GM12865 (cell line): ENCODE results near the gene NPAS4.
"Not testable (repeated sequence)": the region's sequence is repeated elsewhere in the genome, so short reads cannot be mapped to it uniquely, and the experiment has no call there.

Experiments used
- DNase-seq: peaks from one replicate; pipeline ENCODE4 v3.0.0; 2010; ENCODE audit warnings: low read depth
- H3K4me3 ChIP-seq: 2 replicates; pipeline ENCODE4 v1.5.1; 2011; ENCODE audit warnings: mild to moderate bottlenecking, low read depth, low read length, control low read depth
- CTCF ChIP-seq: IDR thresholded peaks from 2 replicates; pipeline ENCODE4 v1.5.1; 2011; ENCODE audit warnings: low read length, control low read depth, low read depth, inconsistent platforms; ENCODE audit not compliant: insufficient read depth; ENCODE audit errors: missing control alignments

The NPAS4 gene

GRCh38 chr11:66429983-66430602 lies 9.3 kb downstream of the NPAS4 start:
- H3K4me3 ChIP-seq: no peak overlapping the region
- peak; percentile 79 for DNase-seq
- TF ChIP-seq CTCF: peak; percentile 90

GRCh38 chr11:66431287-66431686 lies 10.5 kb downstream of the NPAS4 start:
- DNase-seq, H3K4me3 ChIP-seq: not testable (repeated sequence)

GRCh38 chr11:66431871-66432329 lies 11.1 kb downstream of the NPAS4 start:
- DNase-seq, H3K4me3 ChIP-seq: not testable (repeated sequence)

- H3K4me3 ChIP-seq: no peak overlapping the region
- DNase-seq: no peak
These were observed 11.8 kb downstream of the NPAS4 start for GRCh38 chr11:66432597-66432996.

GRCh38 chr11:66437979-66438503 lies 17.2 kb downstream of the NPAS4 start:
- H3K4me3 ChIP-seq: peak overlapping the region; percentile 85
- TF ChIP-seq CTCF: no peak
- no peak for DNase-seq

More at GRCh38 chr11:66432597-66432996, 11.8 kb downstream of the NPAS4 start:
- no peak for TF ChIP-seq CTCF

GRCh38 chr11:66438504-66439466 lies 17.9 kb downstream of the NPAS4 start, which contains the start of gene MRPL11:
Gene MRPL11 (minus strand): TSS chr11:66438848. CDS start chr11:66438754, 94 bp downstream.
- peak; percentile 94 for DNase-seq
- peak within 1 kb of the TSS; percentile 85 for H3K4me3 ChIP-seq
- peak; percentile 73 for TF ChIP-seq CTCF

- H3K4me3 ChIP-seq, DNase-seq: not testable (repeated sequence)
These were observed 19.5 kb downstream of the NPAS4 start for GRCh38 chr11:66440101-66440939.

- not testable (repeated sequence) for H3K4me3 ChIP-seq, DNase-seq
These were observed 20.1 kb downstream of the NPAS4 start for GRCh38 chr11:66440940-66441282.
